NT2/D1 (cell line): ENCODE measurements around the gene OBSCN.

Experiments used
- SUZ12 ChIP-seq: IDR thresholded peaks from 2 replicates; pipeline ENCODE4 v1.6.1; 2011; ENCODE audit not compliant: insufficient read length, insufficient read depth; ENCODE audit errors: extremely low read depth
- YY1 ChIP-seq: IDR thresholded peaks from 2 replicates; pipeline ENCODE4 v1.6.1; 2011; ENCODE audit not compliant: insufficient read length, insufficient read depth

GRCh38 chr1:228178737-228179684 lies 28.8 kb upstream of the OBSCN start:
- TF ChIP-seq YY1 = no peak
- no peak for TF ChIP-seq SUZ12
